PC-3 (cell line): Measurements from ENCODE around the gene IL17RC. TPM values are rescaled to one million over a fixed set of nuclear protein-coding genes. Genes with fewer than 3 reads are reported as not detected.

Experiments
- ATAC-seq: fragments of 200-7000 bp; cut with Tn5 transposase; 2 replicates; pipeline ENCODE4 v1.9.1; 2020; ENCODE audit warnings: mild to moderate bottlenecking, moderate library complexity
- BruUV-seq: library from RNA; stranded (reverse); fragments of 400-500 nt; replicated peaks from 2 replicates; lab custom pipeline; 2021; lab: Mats Ljungman, UMichigan
- CTCF ChIA-PET: fragments of 300-600 bp; sonication (Branson Sonifier 250); formaldehyde crosslinking; loops from one replicate; lab custom pipeline; 2022; ENCODE audit warnings: antibody characterized with exemption; lab: Charles Lee
- POLR2A ChIA-PET: fragments of 300-600 bp; sonication (Branson Sonifier 250); formaldehyde crosslinking; loops from one replicate; lab custom pipeline; 2022; ENCODE audit warnings: antibody characterized with exemption; ENCODE audit not compliant: unreplicated experiment; lab: Charles Lee
- DNase-seq: peaks from one replicate; pipeline ENCODE4 v3.0.0-alpha.2; 2015
- H2AFZ ChIP-seq: fragments of 300-600 bp; sonication (generic); 2 replicates; pipeline ENCODE4 v1.6.0; 2016; ENCODE audit warnings: antibody characterized with exemption, low read length
- H3F3A ChIP-seq: fragments of 300-600 bp; sonication (generic); one replicate; pipeline ENCODE4 v1.6.0; 2017; ENCODE audit warnings: antibody characterized with exemption, low read length, control low read depth, mild to moderate bottlenecking; ENCODE audit not compliant: unreplicated experiment
- H3K27ac ChIP-seq: fragments of 300-600 bp; sonication (generic); 2 replicates; pipeline ENCODE4 v1.5.1; 2016; ENCODE audit warnings: mild to moderate bottlenecking, low read length
- H3K27me3 ChIP-seq: fragments of 300-600 bp; sonication (generic); 2 replicates; pipeline ENCODE4 v1.6.1; 2016; ENCODE audit warnings: low read length, mixed read lengths
- H3K36me3 ChIP-seq: fragments of 300-600 bp; sonication (generic); 2 replicates; pipeline ENCODE4 v1.6.1; 2016; ENCODE audit warnings: low read depth, mixed run types, low read length, mixed read lengths
- H3K4me1 ChIP-seq: fragments of 300-600 bp; sonication (generic); 2 replicates; pipeline ENCODE4 v1.5.1; 2016; ENCODE audit warnings: low read length; ENCODE audit not compliant: insufficient read depth
- H3K4me2 ChIP-seq: fragments of 300-600 bp; sonication (generic); 2 replicates; pipeline ENCODE4 v1.6.0; 2016; ENCODE audit warnings: low read length
- H3K4me3 ChIP-seq: fragments of 300-600 bp; sonication (generic); 2 replicates; pipeline ENCODE4 v1.5.1; 2016; ENCODE audit warnings: mild to moderate bottlenecking, low read length, mixed read lengths
- H3K79me2 ChIP-seq: fragments of 300-600 bp; sonication (generic); 2 replicates; pipeline ENCODE4 v1.6.1; 2017; ENCODE audit warnings: low read length, mixed read lengths
- H3K9ac ChIP-seq: fragments of 300-600 bp; sonication (generic); 2 replicates; pipeline ENCODE4 v1.6.0; 2016; ENCODE audit warnings: mild to moderate bottlenecking, low read length
- H3K9me2 ChIP-seq: fragments of 300-600 bp; sonication (generic); replicated peaks from 2 replicates; pipeline ENCODE4 v1.6.1; 2016; ENCODE audit warnings: mixed run types, low read length, mixed read lengths
- H3K9me3 ChIP-seq: fragments of 300-600 bp; sonication (generic); 2 replicates; pipeline ENCODE4 v1.6.1; 2016; ENCODE audit warnings: low read length, mixed read lengths
- H4K20me1 ChIP-seq: fragments of 300-600 bp; sonication (generic); 2 replicates; pipeline ENCODE4 v1.6.1; 2016; ENCODE audit warnings: low read length, mixed read lengths
- EZH2 ChIP-seq: fragments of 300-600 bp; sonication (generic); IDR thresholded peaks from one replicate; pipeline ENCODE4 v1.6.1; 2017; ENCODE audit warnings: antibody characterized with exemption, mild to moderate bottlenecking, low read length; ENCODE audit not compliant: unreplicated experiment
- EZH2phosphoT487 ChIP-seq: fragments of 300-600 bp; sonication (generic); IDR thresholded peaks from 2 replicates; pipeline ENCODE4 v1.6.1; 2018; ENCODE audit warnings: mild to moderate bottlenecking, antibody characterized with exemption, low read length, borderline replicate concordance
- intact Hi-C: fragments of 100-400 bp; cut with micrococcal nuclease; formaldehyde crosslinking; loops from 2 replicates; pipeline ENCODE4 v1.9.0; 2023
- total RNA-seq: library from RNA; depleted of rRNA; stranded (reverse); fragments of >200 nt; gene quantifications from 2 replicates; pipeline ENCODE4 v1.2.3, GENCODE V29; 2014
- TF ChIP-seq, protein P1 (sequence below): fragments of 300-600 bp; sonication (generic); conservative IDR thresholded peaks from 2 replicates; pipeline ENCODE4 v1.5.1; 2017; ENCODE audit warnings: antibody characterized with exemption, low read depth, mild to moderate bottlenecking, low read length

IL17RC gene
- total RNA-seq, 1 experiment from 2014 or later, result 116 TPM

DNA sequence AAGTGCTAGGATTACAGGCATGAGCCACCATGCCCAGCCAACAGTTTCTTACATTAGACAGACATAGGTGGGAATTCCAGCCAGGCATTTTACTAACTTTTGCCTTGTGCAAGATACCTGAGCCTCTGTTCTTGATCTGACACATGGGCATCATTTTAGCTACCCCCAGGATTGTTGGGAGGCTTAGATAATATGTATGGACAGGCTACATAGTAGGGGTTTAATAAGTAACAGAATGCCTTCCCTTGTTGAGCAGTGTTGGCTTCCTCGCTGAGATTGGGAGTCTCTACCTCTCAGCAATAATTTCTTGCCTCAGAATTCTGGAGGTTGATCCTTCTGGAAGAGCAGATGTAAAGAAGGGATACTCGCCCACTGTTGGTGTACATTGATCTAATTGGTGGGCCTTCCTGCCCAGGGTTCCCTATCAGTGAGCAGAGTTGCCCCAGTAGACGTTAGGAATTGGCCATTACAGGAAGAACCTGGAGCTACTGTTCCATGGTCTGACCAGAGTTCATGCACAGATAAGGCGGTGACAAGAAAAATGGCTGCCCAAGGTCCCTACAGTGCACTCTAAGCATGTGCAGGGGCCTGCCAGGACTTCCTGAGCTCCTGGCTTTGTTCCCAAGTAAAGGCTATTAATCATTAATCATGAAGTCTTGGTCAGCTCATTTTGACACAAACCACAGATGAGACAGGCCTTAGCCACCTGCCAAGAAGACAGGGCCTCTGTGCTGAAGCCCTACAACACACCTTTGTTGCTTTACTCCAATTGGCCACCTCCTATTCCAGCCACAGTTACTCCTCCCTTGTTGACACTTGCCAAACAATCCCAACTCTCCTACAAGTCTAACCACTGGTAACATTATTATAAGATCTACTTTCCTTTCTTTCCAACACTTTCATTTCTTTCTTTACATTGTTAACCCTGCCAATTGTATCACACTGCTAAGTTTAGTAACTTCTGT, 19.2 kb upstream of the IL17RC start:
- H4K20me1 ChIP-seq, result no peaks in the 10 kb centered on the region
- intact Hi-C loops, result loop anchor here (1.0 to 5.0 kb wide), 4 partner anchors 15 to 55 kb away; partner anchors contain the start of genes CRELD1 and RPUSD3
- no peaks in the 10 kb centered on the region for H3K9me3 ChIP-seq
- ATAC-seq (peak; percentile 85), DNase-seq (peak; percentile 99)
- H3K9me2 ChIP-seq, result no peaks in the 10 kb centered on the region
- peak overlapping the region; percentile 65 for H3K9ac ChIP-seq
- peak overlapping the region; percentile 93 for H3K27ac ChIP-seq
- H3F3A ChIP-seq, result peaks cover 20% of the 10 kb centered on the region
- TSS peak; percentile 56 for BruUV-seq
- peaks cover 57% of the 10 kb centered on the region for H3K4me1 ChIP-seq
- H3K4me2 ChIP-seq, result peak overlapping the region; percentile 79
- POLR2A ChIA-PET, result interaction anchor here (0.5 to 1.1 kb wide), 2 partner anchors 15 to 35 kb away, joined by 5 to 8 read pairs; no protein-coding TSS in a partner anchor
- H3K79me2 ChIP-seq, result peaks cover 16% of the 10 kb centered on the region
- peak overlapping the region; percentile 44; the same call in 1 of the 2 replicates for H2AFZ ChIP-seq
- H3K4me3 ChIP-seq, result peak overlapping the region; percentile 46
- CTCF ChIA-PET, result interaction anchor here (0.6 to 1.0 kb wide), 4 partner anchors 19 to 84 kb away, joined by 3 to 8 read pairs (median 4); partner anchors contain the start of gene IL17RC
- TF ChIP-seq EZH2phosphoT487 (no peak), EZH2 (no peak)
- TF ChIP-seq, protein P1, sequence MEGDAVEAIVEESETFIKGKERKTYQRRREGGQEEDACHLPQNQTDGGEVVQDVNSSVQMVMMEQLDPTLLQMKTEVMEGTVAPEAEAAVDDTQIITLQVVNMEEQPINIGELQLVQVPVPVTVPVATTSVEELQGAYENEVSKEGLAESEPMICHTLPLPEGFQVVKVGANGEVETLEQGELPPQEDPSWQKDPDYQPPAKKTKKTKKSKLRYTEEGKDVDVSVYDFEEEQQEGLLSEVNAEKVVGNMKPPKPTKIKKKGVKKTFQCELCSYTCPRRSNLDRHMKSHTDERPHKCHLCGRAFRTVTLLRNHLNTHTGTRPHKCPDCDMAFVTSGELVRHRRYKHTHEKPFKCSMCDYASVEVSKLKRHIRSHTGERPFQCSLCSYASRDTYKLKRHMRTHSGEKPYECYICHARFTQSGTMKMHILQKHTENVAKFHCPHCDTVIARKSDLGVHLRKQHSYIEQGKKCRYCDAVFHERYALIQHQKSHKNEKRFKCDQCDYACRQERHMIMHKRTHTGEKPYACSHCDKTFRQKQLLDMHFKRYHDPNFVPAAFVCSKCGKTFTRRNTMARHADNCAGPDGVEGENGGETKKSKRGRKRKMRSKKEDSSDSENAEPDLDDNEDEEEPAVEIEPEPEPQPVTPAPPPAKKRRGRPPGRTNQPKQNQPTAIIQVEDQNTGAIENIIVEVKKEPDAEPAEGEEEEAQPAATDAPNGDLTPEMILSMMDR, result no peak
- peaks cover 13% of the 10 kb centered on the region; the same call in 1 of the 2 replicates for H3K36me3 ChIP-seq
- no peaks in the 10 kb centered on the region for H3K27me3 ChIP-seq

- peaks cover 15% of the 10 kb centered on the region for H3F3A ChIP-seq
- H3K79me2 ChIP-seq, result peaks cover 6% of the 10 kb centered on the region
- H3K9ac ChIP-seq, result peak overlapping the region; percentile 65
- H3K4me1 ChIP-seq, result peaks cover 57% of the 10 kb centered on the region
- H3K4me2 ChIP-seq, result peak overlapping the region; percentile 79
- H3K4me3 ChIP-seq, result peak overlapping the region; percentile 46
- ATAC-seq (peak; percentile 14), DNase-seq (peak; percentile 71)
- no peaks in the 10 kb centered on the region for H3K9me3 ChIP-seq
- H3K36me3 ChIP-seq, result peaks cover 4% of the 10 kb centered on the region; the same call in 1 of the 2 replicates
- intact Hi-C loops, result loop anchor here (1.0 to 5.0 kb wide), 4 partner anchors 14 to 56 kb away; partner anchors contain the start of genes CRELD1 and RPUSD3
- POLR2A ChIA-PET, result interaction anchor here (1.1 kb wide), 1 partner anchor 14 kb away, joined by 5 read pairs; no protein-coding TSS in a partner anchor
- peak overlapping the region; percentile 93 for H3K27ac ChIP-seq
- H3K9me2 ChIP-seq, result no peaks in the 10 kb centered on the region
- TF ChIP-seq EZH2 (no peak), EZH2phosphoT487 (no peak)
- TF ChIP-seq, protein P1, result no peak
- BruUV-seq, result TSS peak; percentile 22
- no peaks in the 10 kb centered on the region for H3K27me3 ChIP-seq
- CTCF ChIA-PET, result interaction anchor here (0.9 to 1.0 kb wide), 3 partner anchors 18 to 48 kb away, joined by 3 to 8 read pairs (median 4); partner anchors contain the start of gene IL17RC
- no peaks in the 10 kb centered on the region for H4K20me1 ChIP-seq
- 0 out of 2 replicates have a peak overlapping the region, but pooled peaks have one; percentile 24 for H2AFZ ChIP-seq
Measured at GRCh38 chr3:9898467-9899241, 18.2 kb upstream of the IL17RC start.
